ENCODE results near the gene UQCC2.
A peak's percentile ranks its signal among the peaks of the same experiment; 100 is the strongest.

UQCC2 gene

GRCh38 chr6:33705268-33705885 is 6.1 kb downstream of the UQCC2 start:
- no peak for DNase-seq

- no peak for DNase-seq
Measured at GRCh38 chr6:33704215-33705066, 7.1 kb downstream of the UQCC2 start.

- peak in 1 of 2 experiments; percentile 65 for DNase-seq
Measured at GRCh38 chr6:33702345-33702977, 9.0 kb downstream of the UQCC2 start.

- peak in 1 of 2 experiments; percentile 54 for DNase-seq
Measured at GRCh38 chr6:33700391-33701050, 11.0 kb downstream of the UQCC2 start.

GRCh38 chr6:33699739-33700138 is 11.8 kb downstream of the UQCC2 start:
- no peak for DNase-seq

- DNase-seq, result no peak
Measured at GRCh38 chr6:33699131-33699530, 12.4 kb downstream of the UQCC2 start.

- no peak for DNase-seq
Measured at GRCh38 chr6:33698494-33698893, 13.0 kb downstream of the UQCC2 start.

GRCh38 chr6:33697845-33698244 is 13.7 kb downstream of the UQCC2 start:
- no peak for DNase-seq

- no peak for DNase-seq
Measured at GRCh38 chr6:33696548-33697518, 14.7 kb downstream of the UQCC2 start.

- DNase-seq, result no peak
Measured at GRCh38 chr6:33696076-33696475, 15.4 kb downstream of the UQCC2 start.

GRCh38 chr6:33695451-33695887 is 16.0 kb downstream of the UQCC2 start:
- no peak for DNase-seq

GRCh38 chr6:33694977-33695376 is 16.5 kb downstream of the UQCC2 start:
- no peak for DNase-seq

GRCh38 chr6:33694401-33694931 is 17.0 kb downstream of the UQCC2 start:
- DNase-seq, result no peak

GRCh38 chr6:33693186-33694105 is 18.1 kb downstream of the UQCC2 start:
- DNase-seq, result no peak

GRCh38 chr6:33692760-33693158 is 18.7 kb downstream of the UQCC2 start:
- DNase-seq, result no peak

GRCh38 chr6:33692078-33692759 is 19.3 kb downstream of the UQCC2 start:
- no peak for DNase-seq

GRCh38 chr6:33691456-33692077 is 19.9 kb downstream of the UQCC2 start:
- no peak for DNase-seq

GRCh38 chr6:33690766-33691165 is 20.7 kb downstream of the UQCC2 start:
- DNase-seq, result no peak

GRCh38 chr6:33689879-33690278 is 21.6 kb downstream of the UQCC2 start:
- no peak for DNase-seq

- no peak for DNase-seq
Measured at GRCh38 chr6:33689148-33689494, 22.4 kb downstream of the UQCC2 start.

All from SW 1271 (cell line).